ENCODE results near the gene PPP4C.
A peak's percentile ranks its signal among the peaks of the same experiment; 100 is the strongest.

The PPP4C gene

DNA sequence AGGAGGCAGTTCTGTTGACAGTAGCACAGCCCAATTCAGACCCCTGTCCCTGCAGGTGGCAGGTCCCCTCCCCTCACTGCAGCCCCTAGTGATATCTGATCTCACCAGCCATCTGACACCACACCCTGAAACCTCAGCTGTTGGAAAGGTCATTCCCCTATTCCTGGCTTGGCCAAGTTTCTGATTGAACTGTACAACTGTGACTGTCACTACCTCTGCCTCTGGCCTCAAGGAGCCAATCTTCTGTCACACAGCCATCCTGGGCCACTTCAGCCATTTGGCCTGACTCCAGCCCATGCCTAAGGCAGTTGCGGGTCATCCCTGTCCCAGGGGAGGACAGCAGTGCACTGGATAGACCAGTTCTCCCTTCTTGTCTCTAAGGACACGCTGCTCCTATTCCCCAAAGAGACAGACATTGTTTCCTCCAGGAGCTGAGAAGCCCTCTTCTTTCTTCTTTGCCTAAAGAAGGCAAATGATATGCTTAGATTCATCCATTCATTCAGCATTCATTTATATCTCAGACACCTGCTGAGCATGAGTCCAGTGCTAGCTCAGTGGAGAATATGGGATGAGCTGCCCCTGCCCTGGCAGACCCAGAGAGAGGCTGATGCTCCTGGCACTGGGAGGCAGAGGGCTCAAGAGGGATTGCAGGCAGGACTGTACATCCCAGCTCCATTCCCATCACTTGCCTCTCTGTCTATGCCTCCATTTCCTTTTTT lies 14.8 kb upstream of the PPP4C start:
- Histone ChIP-seq H3K9me3 (ENCODE audit: low read length) (no peaks in the 10 kb centered on the region), H3K9ac (ENCODE audit: low read length) (no peak overlapping the region), H3K4me1 (ENCODE audit: insufficient read depth, low read length) (peaks cover 9% of the 10 kb centered on the region), H3K4me3 (ENCODE audit: low read depth in 1 of 2, low read length in 2 of 2) (no peak overlapping the region), H3K27me3 (ENCODE audit: control insufficient read depth in 1 of 2, insufficient read depth in 2 of 2, low read length in 2 of 2) (no peaks in the 10 kb centered on the region), H3K36me3 (ENCODE audit: insufficient read depth, low read length) (no peaks in the 10 kb centered on the region), H3K27ac (ENCODE audit: low read depth, low read length) (no peak overlapping the region)

DNA sequence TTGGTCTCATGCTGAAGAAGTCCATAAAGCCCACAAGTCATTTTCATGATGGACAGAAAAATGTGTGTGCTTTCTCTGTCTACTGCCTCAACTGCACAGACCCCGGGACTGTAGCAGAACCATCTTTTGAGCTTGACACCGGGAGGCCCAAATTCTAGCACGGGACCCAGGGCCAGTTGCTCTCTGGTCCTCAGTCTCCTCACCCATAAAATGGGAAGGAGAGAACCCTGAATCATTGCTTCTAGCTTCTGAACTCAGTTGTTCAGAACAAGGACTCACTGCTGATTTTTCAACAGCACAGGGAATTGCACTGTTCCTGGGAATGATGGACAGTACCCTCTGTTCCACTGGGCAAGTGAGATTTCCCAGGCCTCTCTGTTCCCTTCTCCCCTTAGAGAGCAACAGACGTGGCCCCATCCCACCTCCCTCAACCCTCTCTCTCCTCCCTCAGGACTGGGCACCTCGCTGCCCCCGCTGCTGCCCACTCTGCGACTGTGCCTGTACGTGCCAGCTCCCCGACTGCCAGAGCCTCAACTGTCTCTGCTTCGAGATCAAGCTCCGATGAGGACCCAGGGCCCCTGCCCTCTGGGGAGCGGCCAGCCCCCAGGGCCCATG lies 12.4 kb upstream of the PPP4C start:
- Histone ChIP-seq H3K36me3 (ENCODE audit: insufficient read depth, low read length) (peaks cover 14% of the 10 kb centered on the region), H3K4me1 (ENCODE audit: insufficient read depth, low read length) (peaks cover 23% of the 10 kb centered on the region), H3K9ac (ENCODE audit: low read length) (peak overlapping the region; percentile 96), H3K27ac (ENCODE audit: low read depth, low read length) (peak overlapping the region; percentile 100), H3K27me3 (ENCODE audit: control insufficient read depth in 1 of 2, insufficient read depth in 2 of 2, low read length in 2 of 2) (no peaks in the 10 kb centered on the region), H3K9me3 (ENCODE audit: low read length) (no peaks in the 10 kb centered on the region), H3K4me3 (ENCODE audit: low read depth in 1 of 2, low read length in 2 of 2) (peak overlapping the region; percentile 76 to 78)

DNA sequence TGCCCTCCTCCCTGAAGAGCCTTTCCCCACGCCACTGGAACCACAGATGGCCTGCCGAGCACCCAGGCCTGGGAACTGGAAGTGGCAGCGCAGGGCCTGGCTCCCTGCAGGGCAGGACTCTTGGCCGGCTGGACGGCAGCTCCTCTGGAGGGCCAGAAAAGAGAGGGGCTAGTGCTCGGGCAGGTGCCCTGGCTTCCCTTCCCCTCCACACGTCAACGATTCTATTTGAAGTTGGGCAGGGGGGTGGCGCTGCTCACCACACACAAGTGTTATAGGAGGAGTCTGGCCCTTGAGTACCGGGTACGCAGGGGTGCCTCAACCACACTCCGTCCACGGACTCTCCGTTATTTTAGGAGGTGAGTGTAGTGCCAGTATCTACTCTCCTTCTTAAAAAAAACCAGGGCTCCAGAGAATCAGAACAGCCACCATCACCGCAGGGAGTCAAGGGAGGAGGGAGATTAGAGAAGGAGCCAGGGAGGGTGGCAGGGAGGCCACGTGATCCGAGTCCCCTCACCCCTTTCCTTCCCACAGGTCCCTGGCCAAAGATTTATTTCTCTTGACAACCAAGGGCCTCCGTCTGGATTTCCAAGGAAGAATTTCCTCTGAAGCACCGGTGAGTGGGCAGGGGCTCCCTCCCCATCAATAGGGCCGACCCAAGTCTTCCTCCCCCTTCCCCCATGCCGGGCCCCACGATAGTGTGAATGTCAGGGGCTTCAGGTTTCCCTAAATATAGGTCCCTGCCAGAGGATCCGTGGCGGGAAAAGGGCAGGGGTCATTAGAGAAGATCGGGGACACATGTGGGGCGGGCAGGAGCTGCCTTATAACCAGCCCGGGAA lies 11.7 kb upstream of the PPP4C start:
- Histone ChIP-seq H3K4me1 (ENCODE audit: insufficient read depth, low read length) (peaks cover 30% of the 10 kb centered on the region), H3K27ac (ENCODE audit: low read depth, low read length) (peak overlapping the region; percentile 100), H3K27me3 (ENCODE audit: control insufficient read depth in 1 of 2, insufficient read depth in 2 of 2, low read length in 2 of 2) (no peaks in the 10 kb centered on the region), H3K9me3 (ENCODE audit: low read length) (no peaks in the 10 kb centered on the region), H3K4me3 (ENCODE audit: low read depth in 1 of 2, low read length in 2 of 2) (peak overlapping the region; percentile 76 to 78), H3K36me3 (ENCODE audit: insufficient read depth, low read length) (peaks cover 21% of the 10 kb centered on the region), H3K9ac (ENCODE audit: low read length) (peak overlapping the region; percentile 96)

DNA sequence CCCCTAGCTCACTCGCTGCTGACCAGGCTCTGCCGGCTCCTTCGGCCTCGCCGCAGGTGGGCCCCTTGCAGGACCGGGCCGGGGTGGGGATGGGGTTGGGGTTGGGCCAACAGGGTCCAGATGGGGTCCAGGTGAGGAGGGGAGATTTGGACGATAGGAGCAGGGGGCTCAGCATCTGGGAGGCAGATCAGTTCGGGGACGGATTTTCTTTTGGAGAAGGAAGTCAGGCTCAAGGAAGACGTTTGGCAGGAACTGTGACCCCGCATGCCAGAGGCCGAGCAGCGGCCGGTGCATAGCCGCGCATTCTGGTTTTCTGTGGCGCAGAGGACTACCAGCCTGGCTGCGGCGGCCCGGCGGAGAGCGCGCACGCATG lies 11.1 kb upstream of the PPP4C start:
- no peaks in the 10 kb centered on the region for H3K9me3 ChIP-seq (ENCODE audit: low read length)
- no peaks in the 10 kb centered on the region for H3K27me3 ChIP-seq (ENCODE audit: control insufficient read depth in 1 of 2, insufficient read depth in 2 of 2, low read length in 2 of 2)
- H3K4me1 ChIP-seq (ENCODE audit: insufficient read depth, low read length) = peaks cover 36% of the 10 kb centered on the region
- peak overlapping the region; percentile 76 to 78 for H3K4me3 ChIP-seq (ENCODE audit: low read depth in 1 of 2, low read length in 2 of 2)
- peak overlapping the region; percentile 96 for H3K9ac ChIP-seq (ENCODE audit: low read length)
- H3K27ac ChIP-seq (ENCODE audit: low read depth, low read length) = peak overlapping the region; percentile 100
- H3K36me3 ChIP-seq (ENCODE audit: insufficient read depth, low read length) = peaks cover 27% of the 10 kb centered on the region

DNA sequence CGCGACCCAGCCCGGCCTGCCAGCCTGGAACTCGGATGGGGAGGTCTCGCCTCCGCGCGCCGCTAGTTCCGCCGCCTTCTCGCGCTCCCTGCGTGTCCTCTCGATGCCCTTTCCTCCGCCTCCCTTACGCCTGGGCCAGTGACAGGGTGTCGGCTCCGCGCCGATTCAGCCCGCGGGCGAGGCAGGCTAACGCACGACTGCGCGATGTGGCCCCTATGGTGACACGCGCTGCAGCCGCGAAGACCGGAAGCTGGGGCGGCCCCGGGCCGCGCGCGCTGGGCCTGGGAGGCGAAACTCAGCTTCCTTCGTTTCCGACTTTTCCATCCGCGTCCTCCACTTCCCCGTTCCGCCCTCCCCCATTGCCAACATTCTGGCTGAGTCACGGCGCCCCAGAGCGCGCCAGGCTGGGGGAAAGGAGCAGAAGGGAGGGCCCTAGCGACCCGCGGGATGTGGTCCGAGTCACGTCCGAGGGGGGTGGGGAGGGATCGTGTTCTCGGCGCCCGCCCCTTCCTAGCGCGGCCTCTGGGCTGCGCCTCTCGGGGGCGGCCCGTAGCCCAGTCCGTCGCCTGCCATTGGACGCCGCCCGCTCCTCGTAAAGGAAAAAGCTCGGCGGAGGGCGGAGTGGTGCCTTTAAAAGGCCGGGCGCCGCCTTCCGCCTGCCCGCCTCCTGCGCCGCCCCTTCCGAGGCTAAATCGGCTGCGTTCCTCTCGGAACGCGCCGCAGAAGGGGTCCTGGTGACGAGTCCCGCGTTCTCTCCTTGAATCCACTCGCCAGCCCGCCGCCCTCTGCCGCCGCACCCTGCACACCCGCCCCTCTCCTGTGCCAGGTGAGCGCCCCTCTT lies 10.5 kb upstream of the PPP4C start, which contains the start of gene ALDOA:
Gene ALDOA, plus strand, starts transcription at position 659 of the 841 bp plus-strand sequence. CDS start 1,138 bp downstream, outside the sequence.
- peak within 1 kb of the TSS; percentile 100 for H3K27ac ChIP-seq (ENCODE audit: low read depth, low read length)
- H3K9ac ChIP-seq (ENCODE audit: low read length) = peak within 1 kb of the TSS; percentile 96
- peaks cover 32% of the 10 kb centered on the region for H3K36me3 ChIP-seq (ENCODE audit: insufficient read depth, low read length)
- peaks cover 42% of the 10 kb centered on the region for H3K4me1 ChIP-seq (ENCODE audit: insufficient read depth, low read length)
- no peaks in the 10 kb centered on the region for H3K9me3 ChIP-seq (ENCODE audit: low read length)
- peak within 1 kb of the TSS; percentile 76 to 94 for H3K4me3 ChIP-seq (ENCODE audit: low read depth in 1 of 2, low read length in 2 of 2)
- H3K27me3 ChIP-seq (ENCODE audit: control insufficient read depth in 1 of 2, insufficient read depth in 2 of 2, low read length in 2 of 2) = no peaks in the 10 kb centered on the region

DNA sequence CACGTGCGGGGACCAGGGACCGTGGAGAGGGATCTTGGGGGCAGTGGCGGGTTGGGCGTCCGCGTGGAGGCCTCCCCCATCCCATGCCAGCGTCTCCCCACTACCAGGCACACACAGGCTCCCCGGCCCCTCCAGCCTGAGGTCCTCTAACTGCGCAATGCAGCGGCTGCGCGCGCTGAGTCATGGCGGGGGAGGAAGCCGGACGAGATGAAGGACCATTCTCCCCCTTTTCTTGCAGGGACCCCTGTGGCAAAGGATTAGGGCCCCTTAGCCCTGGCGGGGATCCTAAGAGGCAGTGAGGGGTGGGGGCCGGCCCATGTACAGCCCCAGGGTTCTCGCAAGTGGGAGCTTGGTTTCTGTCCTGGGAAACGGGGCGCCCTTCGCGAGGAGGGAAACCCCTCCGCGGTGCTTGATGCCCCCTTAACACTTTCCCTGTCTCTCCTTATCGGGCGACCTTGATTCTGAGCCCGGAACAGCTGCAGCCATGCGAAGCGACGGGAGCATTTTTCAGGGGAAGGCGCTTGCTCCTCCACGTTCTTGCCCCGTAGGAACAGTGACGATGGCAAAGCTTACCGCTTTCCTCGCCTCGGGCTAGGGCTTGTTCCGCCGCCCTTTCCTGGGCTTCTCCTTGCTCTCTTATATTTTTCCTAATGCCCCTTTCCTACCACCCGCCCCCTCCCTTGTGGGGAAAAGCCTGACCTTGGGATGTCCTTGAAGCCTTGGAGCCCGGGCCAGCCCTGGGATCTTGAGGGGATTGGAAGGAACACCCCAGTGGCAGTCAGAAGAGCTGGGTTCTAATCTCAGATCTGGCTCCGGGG lies 9.6 kb upstream of the PPP4C start:
- Histone ChIP-seq H3K36me3 (ENCODE audit: insufficient read depth, low read length) (peaks cover 40% of the 10 kb centered on the region), H3K4me1 (ENCODE audit: insufficient read depth, low read length) (peaks cover 48% of the 10 kb centered on the region), H3K9me3 (ENCODE audit: low read length) (no peaks in the 10 kb centered on the region), H3K4me3 (ENCODE audit: low read depth in 1 of 2, low read length in 2 of 2) (peak overlapping the region; percentile 76 to 94), H3K27me3 (ENCODE audit: control insufficient read depth in 1 of 2, insufficient read depth in 2 of 2, low read length in 2 of 2) (no peaks in the 10 kb centered on the region), H3K27ac (ENCODE audit: low read depth, low read length) (peak overlapping the region; percentile 99), H3K9ac (ENCODE audit: low read length) (peak overlapping the region; percentile 83)

DNA sequence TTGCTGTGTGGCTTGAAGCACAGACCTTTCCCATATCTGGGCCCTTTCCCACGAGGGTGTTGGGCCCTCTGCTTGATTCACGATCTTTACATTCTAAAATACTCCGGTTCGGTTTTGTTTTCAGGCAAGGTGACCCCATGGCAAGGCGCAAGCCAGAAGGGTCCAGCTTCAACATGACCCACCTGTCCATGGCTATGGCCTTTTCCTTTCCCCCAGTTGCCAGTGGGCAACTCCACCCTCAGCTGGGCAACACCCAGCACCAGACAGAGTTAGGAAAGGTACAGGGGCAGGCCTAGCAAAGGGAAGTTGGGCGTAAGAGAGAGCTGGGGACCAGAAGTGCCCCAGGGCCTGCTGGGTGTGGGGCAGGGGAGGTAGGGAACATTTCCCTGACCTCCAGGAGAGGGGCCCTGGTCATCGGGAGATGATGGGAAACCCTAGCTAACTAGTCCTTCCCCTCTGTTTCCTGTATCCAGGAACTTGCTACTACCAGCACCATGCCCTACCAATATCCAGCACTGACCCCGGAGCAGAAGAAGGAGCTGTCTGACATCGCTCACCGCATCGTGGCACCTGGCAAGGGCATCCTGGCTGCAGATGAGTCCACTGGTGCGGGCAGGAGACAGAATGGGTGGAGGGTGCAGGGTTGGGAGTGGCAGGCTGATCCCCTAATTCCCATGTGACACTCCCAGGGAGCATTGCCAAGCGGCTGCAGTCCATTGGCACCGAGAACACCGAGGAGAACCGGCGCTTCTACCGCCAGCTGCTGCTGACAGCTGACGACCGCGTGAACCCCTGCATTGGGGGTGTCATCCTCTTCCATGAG lies 8.8 kb upstream of the PPP4C start:
- Histone ChIP-seq H3K4me3 (ENCODE audit: low read depth in 1 of 2, low read length in 2 of 2) (peak overlapping the region; percentile 76 to 94), H3K9me3 (ENCODE audit: low read length) (no peaks in the 10 kb centered on the region), H3K27ac (ENCODE audit: low read depth, low read length) (peak overlapping the region; percentile 99), H3K4me1 (ENCODE audit: insufficient read depth, low read length) (peaks cover 52% of the 10 kb centered on the region), H3K27me3 (ENCODE audit: control insufficient read depth in 1 of 2, insufficient read depth in 2 of 2, low read length in 2 of 2) (no peaks in the 10 kb centered on the region), H3K36me3 (ENCODE audit: insufficient read depth, low read length) (peaks cover 48% of the 10 kb centered on the region), H3K9ac (ENCODE audit: low read length) (peak overlapping the region; percentile 83)

DNA sequence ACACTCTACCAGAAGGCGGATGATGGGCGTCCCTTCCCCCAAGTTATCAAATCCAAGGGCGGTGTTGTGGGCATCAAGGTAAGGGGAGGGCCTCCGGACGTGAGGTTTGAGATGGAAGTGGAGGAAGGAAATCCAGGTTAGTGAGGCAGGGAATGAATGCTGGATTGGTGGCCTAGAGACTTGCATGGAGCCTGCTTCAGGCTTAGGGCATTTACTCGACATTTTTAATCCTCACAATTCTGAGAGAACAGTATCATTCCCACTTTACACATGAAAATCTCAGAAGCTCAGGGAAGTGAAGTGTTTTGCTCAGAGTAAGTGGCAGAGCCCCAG lies 8.2 kb upstream of the PPP4C start:
- peaks cover 52% of the 10 kb centered on the region for H3K4me1 ChIP-seq (ENCODE audit: insufficient read depth, low read length)
- H3K9ac ChIP-seq (ENCODE audit: low read length) = peak overlapping the region; percentile 83
- H3K9me3 ChIP-seq (ENCODE audit: low read length) = no peaks in the 10 kb centered on the region
- H3K27ac ChIP-seq (ENCODE audit: low read depth, low read length) = peak overlapping the region; percentile 99
- peak overlapping the region; percentile 76 to 94 for H3K4me3 ChIP-seq (ENCODE audit: low read depth in 1 of 2, low read length in 2 of 2)
- H3K27me3 ChIP-seq (ENCODE audit: control insufficient read depth in 1 of 2, insufficient read depth in 2 of 2, low read length in 2 of 2) = no peaks in the 10 kb centered on the region
- H3K36me3 ChIP-seq (ENCODE audit: insufficient read depth, low read length) = peaks cover 54% of the 10 kb centered on the region

DNA sequence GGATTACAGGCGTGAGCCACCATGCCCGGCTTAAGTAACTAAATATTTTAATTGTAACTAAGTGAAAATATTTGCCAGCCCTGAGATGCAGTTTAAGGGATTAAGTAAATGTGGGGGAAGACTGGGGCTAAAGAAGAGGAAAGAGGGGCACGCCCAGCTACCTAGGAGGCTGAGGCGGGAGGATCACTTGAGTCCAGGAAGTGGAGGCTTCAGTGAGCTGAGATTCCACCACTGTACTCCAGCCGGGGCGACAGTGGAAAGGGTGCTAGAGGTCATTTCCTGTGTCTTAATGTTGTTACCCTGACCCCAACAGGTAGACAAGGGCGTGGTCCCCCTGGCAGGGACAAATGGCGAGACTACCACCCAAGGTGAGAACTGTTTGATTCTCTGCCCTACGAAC lies 7.5 kb upstream of the PPP4C start:
- peak overlapping the region; percentile 56 for H3K27ac ChIP-seq (ENCODE audit: low read depth, low read length)
- no peaks in the 10 kb centered on the region for H3K27me3 ChIP-seq (ENCODE audit: control insufficient read depth in 1 of 2, insufficient read depth in 2 of 2, low read length in 2 of 2)
- peaks cover 48% of the 10 kb centered on the region for H3K4me1 ChIP-seq (ENCODE audit: insufficient read depth, low read length)
- H3K9me3 ChIP-seq (ENCODE audit: low read length) = no peaks in the 10 kb centered on the region
- H3K36me3 ChIP-seq (ENCODE audit: insufficient read depth, low read length) = peaks cover 54% of the 10 kb centered on the region
- peak overlapping the region; percentile 42 for H3K9ac ChIP-seq (ENCODE audit: low read length)
- H3K4me3 ChIP-seq (ENCODE audit: low read depth in 1 of 2, low read length in 2 of 2) = no peak overlapping the region
